GM21576 (cell line): Measurements from ENCODE around the gene TMIE.

Experiments used
- ATAC-seq: cut with Tn5 transposase; IDR thresholded peaks from one replicate; pipeline ENCODE4 v1.9.1; 2021; ENCODE audit warnings: mild to moderate bottlenecking, moderate library complexity; ENCODE audit not compliant: unreplicated experiment

Gene TMIE

GRCh38 chr3:46668591-46668990 lies 32.6 kb upstream of the TMIE start:
- no peak for ATAC-seq

DNA sequence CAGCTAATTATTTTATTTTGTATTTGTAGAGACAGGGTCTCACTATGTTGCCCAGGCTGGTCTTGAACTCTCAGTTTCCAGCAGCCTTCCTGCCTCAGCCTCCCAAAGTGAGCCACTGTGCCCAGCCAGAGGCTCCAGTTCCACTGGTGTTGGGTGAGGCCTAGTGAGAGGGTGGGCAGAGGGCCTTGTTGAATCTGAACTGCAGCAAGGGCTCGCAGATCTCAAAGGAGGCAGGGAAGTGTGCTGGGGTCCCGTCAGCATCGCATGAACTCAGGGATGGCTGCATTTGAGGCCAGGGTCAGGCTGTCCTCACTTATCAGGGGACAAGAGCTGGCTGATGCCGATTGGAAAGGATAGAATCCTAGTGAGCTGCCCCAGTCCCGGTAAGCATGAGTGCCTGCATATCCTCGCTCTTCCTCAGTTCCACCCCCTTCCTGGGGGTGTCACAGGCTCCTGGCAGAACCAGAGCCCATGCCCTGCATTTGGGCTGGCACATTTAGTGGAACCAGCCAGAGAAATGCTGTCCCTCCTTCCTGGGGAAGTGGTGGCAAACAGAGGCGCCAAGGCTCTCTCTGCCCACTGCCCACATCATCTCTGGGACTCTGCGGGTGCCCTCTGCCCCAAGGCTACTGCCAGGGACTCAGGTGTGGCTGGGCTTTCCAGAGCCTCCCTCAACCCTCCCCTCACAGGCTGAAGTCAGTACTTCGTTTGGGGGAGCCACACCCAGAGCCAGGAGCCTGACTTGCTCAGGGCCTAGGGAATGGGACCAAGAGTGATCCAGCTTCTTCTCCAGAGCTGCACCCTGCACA lies 31.8 kb upstream of the TMIE start:
- no peak for ATAC-seq

- no peak for ATAC-seq
Measured at GRCh38 chr3:46670000-46670890, 30.9 kb upstream of the TMIE start.

- ATAC-seq, result no peak
Measured at GRCh38 chr3:46670891-46671427, 30.2 kb upstream of the TMIE start.

DNA sequence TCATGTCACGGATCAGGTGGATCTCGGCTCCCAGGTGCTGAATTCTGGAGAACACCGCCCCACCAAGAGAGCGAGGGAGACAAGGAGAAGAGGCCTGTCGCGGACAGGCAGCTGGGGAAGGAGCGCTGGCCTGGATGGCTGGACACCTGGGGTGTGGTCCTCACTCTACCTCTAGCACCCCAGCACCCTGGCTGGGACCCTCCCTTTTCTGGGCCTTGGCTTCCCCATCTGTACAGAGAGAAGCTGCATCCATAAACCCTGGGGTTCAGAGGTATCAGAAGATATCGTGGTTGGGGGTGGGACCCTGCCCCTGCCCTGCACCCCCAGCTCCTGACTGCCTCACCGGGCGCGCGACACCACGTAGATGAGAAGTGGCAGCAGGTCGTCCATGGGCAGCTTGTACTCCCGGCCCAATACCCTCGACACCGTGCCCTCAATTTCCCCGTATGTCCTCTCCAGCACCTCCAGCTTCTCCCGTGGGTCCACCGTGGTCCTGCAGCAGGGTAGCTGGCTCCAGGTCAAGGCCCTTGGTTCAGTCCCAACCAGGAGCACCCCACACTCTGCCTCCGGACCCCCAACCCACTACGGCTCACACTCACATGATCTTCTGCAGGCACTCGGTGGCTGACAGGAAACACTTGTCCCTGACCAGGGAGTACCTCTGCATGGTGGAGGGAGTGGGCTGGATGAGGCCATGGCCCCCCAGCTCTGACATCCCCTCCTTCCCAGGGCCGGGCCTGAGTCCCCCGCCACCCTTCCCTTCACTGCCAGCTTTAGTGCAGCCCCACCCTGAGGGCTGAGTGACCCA lies 29.4 kb upstream of the TMIE start:
- no peak for ATAC-seq

- ATAC-seq, result no peak
Measured at GRCh38 chr3:46672349-46672695, 28.9 kb upstream of the TMIE start.

DNA sequence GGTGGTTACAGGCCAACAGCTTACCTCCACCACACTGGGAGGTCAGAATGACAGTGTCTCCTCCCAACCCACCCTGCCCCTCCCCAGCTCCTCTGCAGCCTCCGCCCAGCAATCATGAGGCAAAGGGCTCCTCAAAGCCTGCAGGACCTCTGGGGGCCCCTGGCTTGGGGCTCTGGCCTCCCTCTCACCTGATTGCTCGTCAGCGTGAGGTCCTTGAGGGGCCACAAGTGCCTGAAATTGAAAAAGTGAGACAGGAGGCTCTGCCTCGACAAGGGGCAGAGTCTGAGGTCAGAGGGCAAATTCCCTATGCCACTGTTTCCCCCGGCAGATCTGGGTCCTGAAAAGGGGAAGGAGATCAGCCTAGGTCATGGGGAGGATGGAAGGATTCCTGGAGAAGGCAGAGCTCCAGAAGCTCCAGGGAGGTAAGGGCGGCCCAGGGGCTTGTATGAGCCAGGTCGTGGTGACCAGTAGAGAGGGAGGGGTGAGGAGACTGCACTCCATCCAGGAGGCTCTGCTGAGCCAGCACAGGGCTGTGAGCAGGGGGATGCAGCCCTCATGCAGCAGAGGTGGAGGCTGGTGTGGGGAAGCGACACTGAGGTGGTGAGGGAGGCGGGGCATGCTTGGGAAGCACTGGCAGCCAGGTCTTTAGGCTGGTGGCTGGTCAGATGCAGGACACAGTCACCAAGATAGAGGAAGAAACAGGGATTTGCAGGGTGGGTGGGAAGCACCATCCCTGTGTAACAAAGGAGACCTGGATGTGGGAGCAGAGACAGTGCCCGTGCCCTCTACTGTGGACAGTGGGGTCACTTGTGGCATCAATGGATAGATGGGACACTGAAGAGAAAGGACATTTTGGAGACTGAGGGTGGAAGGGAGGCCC lies 27.8 kb upstream of the TMIE start:
- no peak for ATAC-seq

DNA sequence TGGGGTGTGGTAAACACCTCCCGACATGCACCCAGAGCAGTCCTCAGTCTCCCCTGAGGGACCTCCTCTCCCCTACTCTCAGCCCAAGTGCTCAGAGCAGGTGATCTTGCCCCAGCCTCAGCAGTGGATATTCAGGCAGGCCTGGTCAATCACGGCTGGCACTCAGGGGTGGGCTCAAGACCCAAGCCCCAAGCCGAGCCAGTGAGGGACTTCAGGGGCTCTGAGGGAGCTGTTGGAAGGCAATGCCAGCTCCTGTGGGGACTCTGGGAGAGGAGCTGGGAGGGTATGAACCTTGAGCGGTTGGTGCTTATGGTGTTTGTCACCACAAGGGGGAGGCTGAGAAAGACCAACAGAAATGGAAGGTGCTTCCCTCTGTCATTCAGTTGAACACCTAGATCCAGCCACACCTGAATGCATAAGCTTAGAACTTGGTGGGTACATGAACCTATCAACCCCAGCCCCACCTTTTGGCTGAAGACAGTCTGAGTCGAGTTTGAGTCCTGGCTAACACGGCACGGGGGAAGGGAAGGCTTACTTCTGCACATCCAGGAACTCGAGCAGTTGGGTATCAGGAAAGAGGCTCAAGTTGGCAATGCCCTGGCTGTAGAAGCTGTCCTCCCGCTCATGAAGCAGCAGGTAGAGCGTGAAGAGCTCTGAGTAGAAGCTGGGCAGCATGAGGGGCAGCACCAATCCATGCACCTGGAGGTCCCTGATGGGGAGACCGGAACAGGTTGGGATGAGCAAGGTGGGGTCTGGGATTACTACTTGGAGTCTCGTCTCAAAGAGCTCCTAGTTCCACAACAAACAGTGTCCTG lies 27.0 kb upstream of the TMIE start:
- no peak for ATAC-seq

GRCh38 chr3:46675426-46675825 lies 25.8 kb upstream of the TMIE start:
- ATAC-seq, result no peak

DNA sequence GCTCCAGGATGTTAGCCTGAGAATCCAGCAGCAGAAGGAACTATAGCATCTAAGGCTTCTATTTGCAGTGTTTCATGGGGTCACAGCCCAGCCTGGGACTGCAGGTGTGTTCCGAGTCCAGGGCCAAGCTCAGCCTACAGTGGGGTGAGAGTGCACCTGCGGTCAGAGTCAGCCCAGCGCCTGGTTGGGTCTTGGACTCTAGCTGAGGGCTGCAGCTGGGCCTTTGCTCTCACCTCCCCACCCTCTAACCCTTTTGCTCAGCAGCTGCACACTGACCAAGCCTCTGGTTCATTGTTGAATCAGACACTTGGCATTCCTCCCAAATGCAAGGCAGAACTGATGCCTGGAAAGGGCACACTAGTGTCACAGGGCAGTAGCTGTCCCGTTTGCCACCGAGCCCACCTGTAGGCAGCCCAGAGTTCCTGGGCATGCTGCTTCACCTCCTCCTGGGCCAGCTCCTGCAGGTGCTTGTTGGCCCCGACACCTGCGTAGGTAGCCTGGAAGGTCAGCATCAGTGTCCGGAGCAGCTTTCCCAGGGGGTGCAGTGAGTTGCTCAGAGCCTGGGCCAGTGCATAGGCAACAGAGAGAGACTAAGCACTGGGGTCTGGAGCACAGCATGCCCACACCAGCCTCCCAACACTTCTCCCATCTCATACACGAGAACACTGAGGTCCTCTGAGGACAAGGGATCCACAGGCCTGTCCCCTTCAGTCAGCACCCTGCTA lies 25.2 kb upstream of the TMIE start:
- no peak for ATAC-seq

DNA sequence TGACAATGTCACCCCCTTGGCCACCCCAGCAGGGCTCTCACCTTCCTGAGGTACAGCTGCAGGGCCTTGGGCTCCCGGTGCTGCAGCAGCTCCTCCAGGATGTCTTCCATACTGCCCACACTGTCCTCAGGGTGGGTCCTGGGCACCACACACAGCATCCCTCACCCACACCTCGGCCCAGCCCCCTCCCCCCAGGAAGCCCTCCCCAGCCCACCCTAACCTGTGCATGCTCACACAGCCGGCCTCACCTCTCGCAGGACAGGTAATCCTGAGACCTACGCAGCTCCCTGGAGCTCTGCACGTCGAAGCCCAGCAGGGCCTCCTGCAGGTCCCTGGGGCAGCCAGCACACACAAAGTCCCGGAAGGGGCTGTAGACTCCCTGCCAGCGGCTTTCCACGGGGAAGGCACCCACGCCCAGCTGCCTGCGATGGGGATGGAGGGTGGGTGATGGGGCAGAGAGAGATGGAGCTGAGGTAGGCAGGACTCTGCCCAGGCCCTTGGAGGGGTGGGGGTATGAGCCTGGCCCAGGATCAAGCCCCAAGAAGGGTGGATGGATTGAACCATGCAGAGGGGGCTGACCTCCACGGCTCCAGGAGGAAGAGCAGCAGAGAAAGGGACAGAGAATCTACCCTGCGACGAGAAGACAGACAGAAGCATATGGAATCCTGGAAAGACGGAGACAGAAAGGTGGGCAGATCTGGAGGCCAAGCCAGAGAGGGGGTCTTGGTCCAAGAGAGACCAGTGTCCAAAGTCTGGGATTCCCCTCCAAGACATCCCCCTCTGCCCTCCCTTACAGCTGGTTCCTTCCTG lies 24.4 kb upstream of the TMIE start:
- no peak for ATAC-seq

DNA sequence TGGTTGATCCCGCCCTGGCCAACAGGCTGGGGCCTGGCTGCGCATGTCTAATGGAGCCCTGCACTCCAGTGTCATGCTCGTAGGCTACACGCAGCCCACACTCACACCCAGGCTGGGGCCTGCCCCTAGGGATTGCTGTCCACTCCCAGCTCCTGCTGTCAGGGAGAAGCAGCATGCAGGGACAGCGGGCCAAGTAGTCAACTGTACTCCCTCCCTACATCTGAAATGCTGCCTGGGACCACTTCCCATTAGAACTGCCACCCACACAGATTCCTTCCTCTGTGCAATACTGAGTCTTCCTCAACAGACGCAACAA lies 23.8 kb upstream of the TMIE start:
- ATAC-seq, result no peak

- no peak for ATAC-seq
Measured at GRCh38 chr3:46678280-46678679, 22.9 kb upstream of the TMIE start.

DNA sequence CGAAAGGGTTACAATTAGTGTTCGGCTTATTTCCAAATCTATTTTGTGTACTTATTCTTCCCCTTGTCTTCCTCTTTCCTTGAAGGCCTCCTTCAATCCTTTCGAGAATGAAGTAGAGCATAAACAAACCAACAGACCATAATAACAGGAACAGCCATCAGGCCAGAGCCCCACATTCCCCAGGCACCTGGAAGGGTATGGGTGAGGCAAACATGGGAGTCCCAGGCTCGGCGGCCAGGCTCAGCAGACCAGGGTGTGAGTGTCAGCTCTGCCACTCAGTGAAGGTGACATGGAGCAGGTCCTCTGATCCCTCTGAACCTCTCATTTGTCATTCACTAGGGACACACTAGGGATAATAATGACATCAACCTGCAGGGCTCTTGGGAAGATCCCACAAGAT lies 21.5 kb upstream of the TMIE start:
- ATAC-seq, result no peak

DNA sequence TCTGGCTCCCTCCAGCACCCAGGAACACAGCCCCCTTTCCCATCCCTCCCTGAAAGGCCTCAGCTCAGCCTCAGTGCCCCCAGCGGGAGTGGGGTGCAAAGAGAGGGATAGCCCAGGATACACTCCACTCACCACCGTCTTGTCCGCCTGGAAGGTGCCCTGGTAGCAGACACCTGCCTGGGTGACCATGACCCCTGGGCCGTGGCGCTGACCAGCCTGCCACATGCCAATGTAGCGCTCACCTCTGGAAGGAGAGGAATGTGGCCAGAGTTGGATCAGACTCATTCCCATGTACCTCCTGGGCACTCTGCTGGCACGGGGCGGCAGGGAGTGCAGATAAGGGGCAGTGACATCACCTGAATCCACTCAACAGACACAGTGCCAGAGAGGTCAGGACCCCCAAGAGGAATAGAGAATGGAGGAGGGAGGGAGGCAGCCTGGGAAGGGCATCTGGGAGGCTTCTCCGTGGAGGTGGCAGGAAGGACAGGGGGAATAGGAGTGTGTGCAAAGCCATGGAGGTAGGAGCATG lies 20.8 kb upstream of the TMIE start:
- ATAC-seq, result no peak

- no peak for ATAC-seq
Measured at GRCh38 chr3:46681387-46681786, 19.8 kb upstream of the TMIE start.

DNA sequence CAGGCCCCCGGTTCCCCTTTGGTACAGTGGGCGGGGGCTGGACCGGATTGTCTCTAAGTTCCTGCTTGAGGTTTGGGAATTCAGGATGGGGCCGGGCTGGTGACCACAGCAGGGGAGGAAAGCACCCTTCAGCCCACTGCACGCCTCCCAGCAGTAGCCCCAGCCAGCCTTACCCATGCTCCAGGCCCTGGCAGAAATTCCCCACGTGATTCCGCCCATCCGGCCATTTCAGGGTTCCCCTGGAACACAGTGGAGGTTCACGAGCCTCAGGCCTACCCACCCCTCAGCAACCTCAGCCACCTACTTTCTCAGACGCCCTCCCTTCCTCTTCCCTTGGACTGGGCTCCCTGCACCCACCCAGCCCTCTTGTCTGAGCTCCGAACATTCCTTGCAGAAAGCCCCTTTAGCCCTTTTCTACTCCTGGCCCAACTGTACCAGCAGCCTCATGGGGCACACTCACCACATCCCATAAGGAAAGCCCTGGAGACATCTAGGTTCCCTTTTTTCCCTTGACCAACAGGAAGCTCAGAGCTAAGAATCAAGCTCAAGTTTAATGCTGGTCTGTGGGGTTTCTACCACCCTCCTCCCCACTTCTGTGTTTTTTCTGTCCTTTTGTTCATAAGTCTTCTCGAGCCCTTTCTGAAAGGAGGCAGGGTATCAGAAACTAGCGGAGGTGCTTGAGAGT lies 19.2 kb upstream of the TMIE start:
- ATAC-seq, result no peak
